ENCODE data around the gene RSPH9. TPM values are rescaled to one million over a fixed set of nuclear protein-coding genes. Genes with fewer than 3 reads are reported as not detected.
"Not testable (repeated sequence)": the region's sequence is repeated elsewhere in the genome, so short reads cannot be mapped to it uniquely, and the experiment has no call there.

The RSPH9 gene
- total and polyA plus RNA-seq, 5 donors, result 0.11 to 0.29 (median 0.16) TPM; not detected in 1

- intact Hi-C loops (cut with DNase I), result no loop called here
- DNase-seq (peak; percentile 96 to 98 (median 97)), ATAC-seq (peak; percentile 92 to 93)
- no peaks in the 10 kb centered on the region for H3K9me3 ChIP-seq (ENCODE audit: control insufficient read depth, low read length)
- H3K4me1 ChIP-seq (ENCODE audit: control insufficient read depth, insufficient read depth, low read length), result peaks cover 8% of the 10 kb centered on the region
- under 1% methylated on average over 41 of the region's 41 CpGs for WGBS
- no peaks in the 10 kb centered on the region for H3K27me3 ChIP-seq (ENCODE audit: control insufficient read depth, insufficient read depth)
- peak overlapping the region; percentile 94 for H3K27ac ChIP-seq (ENCODE audit: low read length)
- peak overlapping the region; percentile 95 for H3K4me3 ChIP-seq (ENCODE audit: low read length)
Observed at GRCh38 chr6:43629505-43630300, 15.1 kb upstream of the RSPH9 start.

DNA sequence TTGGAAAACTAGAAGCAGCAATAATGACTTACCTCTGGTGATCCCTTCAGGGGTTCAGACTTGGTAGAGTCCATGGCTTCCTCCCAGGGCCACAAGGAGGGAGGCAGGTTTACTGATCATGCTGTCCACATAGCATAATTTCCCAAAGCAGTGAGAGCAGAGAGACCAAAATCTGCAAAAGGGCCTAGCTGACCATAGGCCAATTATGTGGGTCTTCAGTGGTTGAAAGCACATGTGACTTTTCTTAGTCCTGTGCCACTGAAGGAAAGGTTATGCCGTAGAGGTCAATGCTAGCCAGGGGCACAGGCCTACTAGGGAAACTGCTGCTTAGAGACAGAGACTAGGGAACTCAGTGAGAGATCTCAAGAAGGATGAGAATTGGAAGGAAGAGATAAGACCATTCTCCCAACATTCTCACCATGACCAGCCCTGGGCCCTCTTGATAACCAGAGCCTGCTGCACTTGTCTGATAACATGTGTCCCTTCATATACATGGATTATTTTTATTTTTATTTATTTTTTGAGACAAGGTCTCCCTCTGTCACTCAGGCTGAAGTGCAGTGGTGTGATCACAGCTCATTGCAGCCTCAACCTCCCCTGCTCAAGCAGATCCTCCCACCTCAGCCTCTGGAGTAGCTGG, 13.7 kb upstream of the RSPH9 start:
- no peak overlapping the region for H3K27ac ChIP-seq (ENCODE audit: low read length)
- H3K4me1 ChIP-seq (ENCODE audit: control insufficient read depth, insufficient read depth, low read length), result peaks cover 8% of the 10 kb centered on the region
- intact Hi-C loops (cut with DNase I), result no loop called here
- ATAC-seq (no peak), DNase-seq (no peak)
- H3K4me3 ChIP-seq (ENCODE audit: low read length), result no peak overlapping the region
- no peaks in the 10 kb centered on the region for H3K9me3 ChIP-seq (ENCODE audit: control insufficient read depth, low read length)
- no peaks in the 10 kb centered on the region for H3K27me3 ChIP-seq (ENCODE audit: control insufficient read depth, insufficient read depth)
- whole genome bisulfite sequencing, result 89% methylated on average over 1 of the region's 1 CpG

- H3K27me3 ChIP-seq (ENCODE audit: control insufficient read depth, insufficient read depth); intact Hi-C loops (cut with DNase I); H3K4me3 ChIP-seq (ENCODE audit: low read length); ATAC-seq; H3K4me1 ChIP-seq (ENCODE audit: control insufficient read depth, insufficient read depth, low read length); H3K27ac ChIP-seq (ENCODE audit: low read length); DNase-seq; H3K9me3 ChIP-seq (ENCODE audit: control insufficient read depth, low read length): not testable (repeated sequence)
- 92% methylated on average over 7 of the region's 7 CpGs for WGBS
Observed at GRCh38 chr6:43633002-43633401, 11.8 kb upstream of the RSPH9 start.

DNA sequence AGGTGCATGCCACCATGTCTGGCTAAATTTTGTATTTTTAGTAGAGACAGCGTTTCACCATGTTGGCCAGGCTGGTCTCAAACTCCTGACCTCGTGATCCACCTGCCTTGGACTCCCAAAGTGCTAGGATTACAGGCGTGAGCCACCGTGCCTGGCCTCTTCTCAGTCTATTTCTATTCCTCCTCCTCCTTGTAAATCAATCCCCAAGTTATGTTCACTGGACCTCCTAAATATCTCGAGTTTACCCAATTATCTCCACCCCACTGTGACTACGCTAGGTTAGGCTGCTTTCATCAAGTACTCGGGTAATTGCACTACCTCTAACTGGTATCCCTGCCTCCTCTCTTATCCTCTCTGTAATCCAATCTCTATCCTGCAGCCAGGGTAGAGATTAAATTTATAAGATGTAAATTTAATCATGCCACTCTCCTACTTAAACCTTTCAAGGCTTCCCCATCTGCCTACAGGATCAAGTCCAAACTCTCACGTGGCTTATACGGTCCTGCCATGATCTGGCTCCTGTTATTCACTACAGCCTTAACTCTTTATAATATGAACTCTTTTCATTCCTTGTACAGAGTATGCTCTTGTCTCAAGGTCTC, 10.0 kb upstream of the RSPH9 start:
- no peaks in the 10 kb centered on the region for H3K27me3 ChIP-seq (ENCODE audit: control insufficient read depth, insufficient read depth)
- 76% methylated on average over 9 of the region's 9 CpGs for WGBS
- intact Hi-C loops (cut with DNase I), result no loop called here
- no peak overlapping the region for H3K27ac ChIP-seq (ENCODE audit: low read length)
- no peaks in the 10 kb centered on the region for H3K9me3 ChIP-seq (ENCODE audit: control insufficient read depth, low read length)
- peaks cover 6% of the 10 kb centered on the region for H3K4me1 ChIP-seq (ENCODE audit: control insufficient read depth, insufficient read depth, low read length)
- DNase-seq, result no peak
- no peak for ATAC-seq
- H3K4me3 ChIP-seq (ENCODE audit: low read length), result no peak overlapping the region

DNA sequence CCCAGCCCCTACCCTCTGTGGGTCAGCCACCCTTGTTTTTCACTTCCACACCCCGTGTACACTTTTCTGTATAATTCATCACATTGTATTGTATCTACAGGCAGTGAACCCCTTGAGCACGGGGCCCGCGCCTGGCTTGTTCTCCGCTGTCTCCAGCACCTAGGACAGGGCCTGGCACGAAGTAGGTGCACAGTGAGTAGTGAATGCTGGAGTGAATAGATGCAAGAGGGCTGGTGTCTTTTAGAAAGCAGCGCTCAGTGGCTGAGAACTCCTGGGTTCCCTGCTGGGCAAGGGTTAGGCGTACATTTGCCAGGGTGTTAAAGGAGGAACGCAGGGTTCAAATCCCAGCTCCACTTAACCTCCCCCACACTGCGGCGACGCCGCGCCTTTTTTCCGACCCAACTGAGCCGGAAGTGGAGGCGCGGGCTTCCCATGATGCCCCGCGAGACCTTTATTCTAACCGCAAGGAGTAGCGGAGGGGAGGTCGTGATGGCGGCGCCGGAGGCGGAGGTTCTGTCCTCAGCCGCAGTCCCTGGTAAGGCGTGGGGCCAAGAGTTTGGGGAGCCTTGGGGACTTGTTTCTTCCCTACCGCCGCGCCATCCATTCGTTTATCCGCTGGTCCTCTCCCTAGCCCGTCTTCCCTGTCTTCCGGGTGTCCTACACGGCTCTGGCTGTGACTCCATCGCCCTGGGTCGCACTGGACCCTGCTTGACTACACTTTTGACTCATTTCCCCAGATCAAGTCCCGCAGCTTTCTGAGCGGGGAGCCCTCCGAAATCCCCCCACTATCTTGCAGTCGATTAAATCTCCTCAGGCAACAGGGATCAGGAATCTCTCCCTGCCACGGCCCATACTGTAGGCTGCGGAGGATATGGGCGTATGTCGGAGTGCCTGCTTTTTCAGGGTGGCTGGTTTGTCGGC, 9.2 kb upstream of the RSPH9 start, which contains the start of gene MAD2L1BP:
MAD2L1BP (plus strand) TSS at position 454 of the 921 bp plus-strand sequence; CDS start at position 490, 36 bp downstream.
- peak within 1 kb of the TSS; percentile 99 for H3K27ac ChIP-seq (ENCODE audit: low read length)
- WGBS, result 3% methylated on average over 48 of the region's 48 CpGs
- DNase-seq (peak; percentile 85 to 94 (median 93)), ATAC-seq (peak; percentile 91 to 95)
- no peaks in the 10 kb centered on the region for H3K9me3 ChIP-seq (ENCODE audit: control insufficient read depth, low read length)
- intact Hi-C loops (cut with DNase I), result no loop called here
- H3K4me1 ChIP-seq (ENCODE audit: control insufficient read depth, insufficient read depth, low read length), result peaks cover 6% of the 10 kb centered on the region
- no peaks in the 10 kb centered on the region for H3K27me3 ChIP-seq (ENCODE audit: control insufficient read depth, insufficient read depth)
- peak within 1 kb of the TSS; percentile 97 for H3K4me3 ChIP-seq (ENCODE audit: low read length)

GRCh38 chr6:43636308-43636659, 8.6 kb upstream of the RSPH9 start:
- Histone ChIP-seq H3K27me3 (ENCODE audit: control insufficient read depth, insufficient read depth) (no peaks in the 10 kb centered on the region), H3K4me1 (ENCODE audit: control insufficient read depth, insufficient read depth, low read length) (peaks cover 6% of the 10 kb centered on the region), H3K9me3 (ENCODE audit: control insufficient read depth, low read length) (no peaks in the 10 kb centered on the region), H3K27ac (ENCODE audit: low read length) (peak overlapping the region; percentile 99), H3K4me3 (ENCODE audit: low read length) (peak overlapping the region; percentile 97)
- intact Hi-C loops (cut with DNase I), result no loop called here
- DNase-seq (no peak), ATAC-seq (peak in 1 of 2 donors; percentile 9)
- WGBS, result 14% methylated on average over 7 of the region's 7 CpGs

- Histone ChIP-seq H3K27ac (ENCODE audit: low read length) (no peak overlapping the region), H3K9me3 (ENCODE audit: control insufficient read depth, low read length) (no peaks in the 10 kb centered on the region), H3K27me3 (ENCODE audit: control insufficient read depth, insufficient read depth) (no peaks in the 10 kb centered on the region), H3K4me1 (ENCODE audit: control insufficient read depth, insufficient read depth, low read length) (peaks cover 6% of the 10 kb centered on the region), H3K4me3 (ENCODE audit: low read length) (no peak overlapping the region)
- no peak for DNase-seq
- intact Hi-C loops (cut with DNase I), result no loop called here
- no peak for ATAC-seq
- 88% methylated on average over 21 of the region's 21 CpGs for WGBS
Observed at GRCh38 chr6:43639984-43640800, 4.6 kb upstream of the RSPH9 start.

DNA sequence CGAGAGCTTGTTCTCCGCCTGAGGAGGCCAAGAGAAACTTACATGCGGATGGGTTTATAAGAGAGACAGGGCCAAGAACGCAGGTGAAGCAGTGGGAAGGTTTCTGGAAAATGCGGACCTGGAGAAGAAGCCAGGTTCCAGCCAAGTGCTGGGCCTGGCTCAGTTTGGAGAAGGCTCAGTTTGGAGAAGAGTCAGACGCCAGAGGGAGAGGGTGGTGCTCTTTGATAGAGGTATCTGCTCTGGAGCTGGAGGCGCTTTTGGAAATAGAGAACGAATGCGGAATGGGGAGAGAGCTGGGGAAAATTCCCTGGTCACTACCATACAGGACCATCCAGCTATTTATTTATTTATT, 753 bp downstream of the RSPH9 start:
- peak overlapping the region; percentile 60 for H3K4me3 ChIP-seq (ENCODE audit: low read length)
- no peak for DNase-seq
- intact Hi-C loops (cut with DNase I), result no loop called here
- peak in 1 of 2 donors; percentile 5 for ATAC-seq
- no peaks in the 10 kb centered on the region for H3K4me1 ChIP-seq (ENCODE audit: control insufficient read depth, insufficient read depth, low read length)
- H3K27ac ChIP-seq (ENCODE audit: low read length), result no peak overlapping the region
- no peaks in the 10 kb centered on the region for H3K9me3 ChIP-seq (ENCODE audit: control insufficient read depth, low read length)
- no peaks in the 10 kb centered on the region for H3K27me3 ChIP-seq (ENCODE audit: control insufficient read depth, insufficient read depth)
- 15% methylated on average over 9 of the region's 9 CpGs for WGBS

DNA sequence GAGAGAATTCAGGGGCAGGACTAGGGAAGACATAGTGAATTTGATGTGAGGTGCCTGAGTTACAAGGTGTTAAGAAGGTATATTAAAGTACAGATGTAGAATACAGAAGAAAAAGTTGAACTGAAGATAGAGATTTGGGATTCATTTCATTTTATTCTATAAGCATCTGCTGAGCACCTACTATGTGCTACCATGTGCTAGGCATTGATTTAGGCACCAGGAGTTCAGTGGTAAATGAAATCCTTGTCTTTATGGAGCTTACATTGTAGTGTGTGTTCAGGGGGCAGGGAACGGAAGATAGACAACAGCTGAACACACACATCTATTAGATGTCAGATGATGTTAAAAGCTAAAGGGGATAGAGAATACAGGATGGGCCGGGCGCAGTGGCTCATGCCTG, 2.8 kb downstream of the RSPH9 start:
- no peak for ATAC-seq
- Histone ChIP-seq H3K4me3 (ENCODE audit: low read length) (no peak overlapping the region), H3K27ac (ENCODE audit: low read length) (no peak overlapping the region), H3K4me1 (ENCODE audit: control insufficient read depth, insufficient read depth, low read length) (no peaks in the 10 kb centered on the region), H3K27me3 (ENCODE audit: control insufficient read depth, insufficient read depth) (no peaks in the 10 kb centered on the region), H3K9me3 (ENCODE audit: control insufficient read depth, low read length) (no peaks in the 10 kb centered on the region)
- intact Hi-C loops (cut with DNase I), result no loop called here
- DNase-seq, result no peak
- WGBS, result 93% methylated on average over 3 of the region's 3 CpGs

- Histone ChIP-seq H3K27ac (ENCODE audit: low read length) (no peak overlapping the region), H3K4me3 (ENCODE audit: low read length) (no peak overlapping the region), H3K27me3 (ENCODE audit: control insufficient read depth, insufficient read depth) (no peaks in the 10 kb centered on the region), H3K9me3 (ENCODE audit: control insufficient read depth, low read length) (no peaks in the 10 kb centered on the region), H3K4me1 (ENCODE audit: control insufficient read depth, insufficient read depth, low read length) (no peaks in the 10 kb centered on the region)
- DNase-seq (no peak), ATAC-seq (no peak)
- 98% methylated on average over 2 of the region's 2 CpGs for WGBS
- intact Hi-C loops (cut with DNase I), result no loop called here
Observed at GRCh38 chr6:43648248-43648647, 3.4 kb downstream of the RSPH9 start.
